Esophagus muscularis mucosa (tissue), 4 donors: ENCODE measurements around the gene EPHA4.

Source experiments
- CTCF ChIP-seq, 3 experiments: fragments of 200-600 bp in 2 of 3; fragments of 450-650 bp in 1 of 3; sonication (generic) in 2 of 3; IDR thresholded peaks; one replicate each; pipeline ENCODE4 v1.5.1; 2017 to 2019; ENCODE audit warnings: antibody characterized with exemption in 3 of 3, mild to moderate bottlenecking in 2 of 3, moderate library complexity in 1 of 3
- EP300 ChIP-seq: sonication (generic); formaldehyde crosslinking; IDR thresholded peaks from one replicate; pipeline ENCODE4 v1.6.1; 2017; ENCODE audit warnings: antibody characterized with exemption
- POLR2A ChIP-seq: fragments of 450-650 bp; IDR thresholded peaks from one replicate; pipeline ENCODE4 v1.6.1; 2017; ENCODE audit warnings: antibody characterized with exemption, moderate library complexity, mild to moderate bottlenecking, low read depth
- POLR2AphosphoS5 ChIP-seq, 2 donors: sonication (generic); formaldehyde crosslinking; IDR thresholded peaks; one replicate each; pipeline ENCODE4 v1.6.1; 2017; ENCODE audit warnings: antibody characterized with exemption in 2 of 2

- TF ChIP-seq CTCF (IDR thresholded peaks at IDR 0.05) (no peak), POLR2A (no peak), POLR2AphosphoS5 (IDR thresholded peaks at IDR 0.05) (no peak), EP300 (no peak)
Observed at GRCh38 chr2:221561770-221562169, 10.3 kb downstream of the EPHA4 start.
